ENCODE measurements around the gene IGF1R. TPM values are rescaled to one million over a fixed set of nuclear protein-coding genes. Genes with fewer than 3 reads are reported as not detected.

The IGF1R gene
- total RNA-seq, 3 donors from 2014 or later, result 34.7 to 65.2 (median 47.7) TPM

DNA sequence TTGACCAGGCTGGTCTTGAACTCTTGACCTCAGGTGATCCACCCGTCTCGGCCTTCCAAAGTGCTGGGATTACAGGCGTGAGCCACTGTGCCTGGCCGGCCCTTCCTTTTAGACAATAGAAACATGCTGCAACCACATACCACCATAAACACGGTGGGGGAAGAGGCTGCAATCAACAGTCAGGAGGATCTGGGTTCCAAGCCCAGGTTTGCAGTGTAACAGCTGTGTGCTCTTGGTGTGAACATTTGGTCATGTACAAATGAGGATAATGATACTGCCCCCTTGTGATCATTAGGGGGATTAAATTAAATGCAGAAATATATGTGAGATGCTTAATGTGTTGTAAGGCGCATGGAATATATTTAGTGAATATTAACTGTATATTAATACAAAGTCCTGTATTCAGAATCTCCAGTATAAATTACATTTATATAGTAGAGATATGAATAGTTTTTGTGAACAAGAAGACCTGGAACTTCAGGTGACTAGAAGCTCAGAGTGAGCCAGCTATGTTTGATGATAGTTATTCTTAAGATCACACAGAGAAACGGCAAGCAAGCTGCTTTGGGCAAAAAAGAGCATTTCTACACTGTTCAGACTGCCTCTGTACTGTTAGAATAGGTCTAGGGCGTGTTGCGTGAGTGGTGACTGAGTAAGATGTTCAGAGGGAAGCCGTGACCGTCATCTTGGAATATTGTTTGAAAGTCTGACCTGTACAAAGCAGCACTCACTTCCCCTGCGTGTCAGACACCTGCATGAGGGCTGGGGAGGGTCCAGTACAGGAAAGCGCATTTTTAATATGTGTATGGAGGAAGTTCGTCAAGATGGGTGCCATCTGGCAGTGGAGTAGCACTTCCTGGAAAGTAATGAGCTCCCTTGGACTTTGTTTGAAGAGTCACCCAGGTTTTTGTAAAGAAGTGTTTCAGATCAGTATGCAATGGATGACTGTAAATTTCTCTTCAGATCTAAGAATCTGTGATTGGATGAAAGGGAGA is 233.5 kb downstream of the IGF1R start:
- Histone ChIP-seq H3K4me1 (ENCODE audit: low read depth) (no peaks in the 10 kb centered on the region), H3K4me3 (no peak overlapping the region), H3K36me3 (ENCODE audit: low read depth) (no peaks in the 10 kb centered on the region), H3K9me3 (no peaks in the 10 kb centered on the region)
- ATAC-seq (peak; percentile 63), DNase-seq (no peak)
- TF ChIP-seq, protein P1, sequence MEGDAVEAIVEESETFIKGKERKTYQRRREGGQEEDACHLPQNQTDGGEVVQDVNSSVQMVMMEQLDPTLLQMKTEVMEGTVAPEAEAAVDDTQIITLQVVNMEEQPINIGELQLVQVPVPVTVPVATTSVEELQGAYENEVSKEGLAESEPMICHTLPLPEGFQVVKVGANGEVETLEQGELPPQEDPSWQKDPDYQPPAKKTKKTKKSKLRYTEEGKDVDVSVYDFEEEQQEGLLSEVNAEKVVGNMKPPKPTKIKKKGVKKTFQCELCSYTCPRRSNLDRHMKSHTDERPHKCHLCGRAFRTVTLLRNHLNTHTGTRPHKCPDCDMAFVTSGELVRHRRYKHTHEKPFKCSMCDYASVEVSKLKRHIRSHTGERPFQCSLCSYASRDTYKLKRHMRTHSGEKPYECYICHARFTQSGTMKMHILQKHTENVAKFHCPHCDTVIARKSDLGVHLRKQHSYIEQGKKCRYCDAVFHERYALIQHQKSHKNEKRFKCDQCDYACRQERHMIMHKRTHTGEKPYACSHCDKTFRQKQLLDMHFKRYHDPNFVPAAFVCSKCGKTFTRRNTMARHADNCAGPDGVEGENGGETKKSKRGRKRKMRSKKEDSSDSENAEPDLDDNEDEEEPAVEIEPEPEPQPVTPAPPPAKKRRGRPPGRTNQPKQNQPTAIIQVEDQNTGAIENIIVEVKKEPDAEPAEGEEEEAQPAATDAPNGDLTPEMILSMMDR (IDR thresholded peaks at IDR 0.05), result peak; percentile 18
- intact Hi-C loops (cut with DNase I, micrococcal nuclease), result no loop called here

DNA sequence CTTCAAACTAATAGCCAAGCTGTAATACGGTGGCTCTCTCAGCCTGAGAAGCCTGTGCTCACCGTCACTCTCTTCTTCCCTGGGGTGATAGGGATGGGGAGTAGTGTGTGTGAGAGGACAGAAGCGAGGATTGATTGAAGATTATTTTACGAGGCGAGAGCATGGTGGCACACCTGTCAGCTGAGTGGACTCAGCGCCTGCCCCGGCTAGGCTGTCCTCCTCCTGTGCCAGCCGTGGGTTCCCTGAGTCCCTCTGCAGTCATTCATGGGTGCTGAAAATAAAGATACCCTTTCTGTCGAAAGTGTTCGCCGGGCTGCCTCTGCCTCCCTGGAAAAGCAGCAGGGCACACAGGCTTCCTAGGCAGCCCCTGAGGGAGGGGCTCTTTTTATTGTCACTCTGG is 235.1 kb downstream of the IGF1R start:
- ATAC-seq, result no peak
- intact Hi-C loops (cut with DNase I, micrococcal nuclease), result no loop called here
- H3K4me1 ChIP-seq (ENCODE audit: low read depth), result no peaks in the 10 kb centered on the region

DNA sequence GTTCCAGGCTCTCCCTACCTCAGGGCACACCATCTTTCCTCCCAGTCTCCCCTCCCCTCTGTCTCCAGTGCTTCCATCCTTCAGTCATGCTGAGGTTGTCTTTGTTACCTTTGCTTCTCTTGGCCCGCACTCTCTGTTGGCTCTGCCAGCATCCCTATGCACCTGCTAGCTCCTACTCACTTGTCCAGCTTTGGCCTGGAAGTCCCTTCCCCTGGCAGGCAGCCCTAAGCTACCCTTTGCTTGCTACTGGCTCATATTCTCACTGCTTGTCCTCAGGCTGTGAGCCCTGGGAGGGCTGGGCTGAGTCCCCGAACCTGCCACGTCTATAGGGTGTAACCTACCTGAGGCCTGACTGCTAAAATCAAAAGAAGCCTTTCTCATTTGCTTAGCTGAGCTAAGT is 236.6 kb downstream of the IGF1R start:
- intact Hi-C loops (cut with DNase I, micrococcal nuclease), result no loop called here
- ATAC-seq (no peak), DNase-seq (no peak)
- H3K4me1 ChIP-seq (ENCODE audit: low read depth), result no peaks in the 10 kb centered on the region
- H3K4me3 ChIP-seq, result no peak overlapping the region
- H3K9me3 ChIP-seq, result no peaks in the 10 kb centered on the region
- H3K36me3 ChIP-seq (ENCODE audit: low read depth), result no peaks in the 10 kb centered on the region
- TF ChIP-seq, protein P1 (IDR thresholded peaks at IDR 0.05), result no peak

More for the DNA sequence above, 235.1 kb downstream of the IGF1R start:
- TF ChIP-seq, protein P1 (IDR thresholded peaks at IDR 0.05), result no peak
- no peak for DNase-seq
- Histone ChIP-seq H3K9me3 (no peaks in the 10 kb centered on the region), H3K36me3 (ENCODE audit: low read depth) (no peaks in the 10 kb centered on the region), H3K4me3 (no peak overlapping the region)

DNA sequence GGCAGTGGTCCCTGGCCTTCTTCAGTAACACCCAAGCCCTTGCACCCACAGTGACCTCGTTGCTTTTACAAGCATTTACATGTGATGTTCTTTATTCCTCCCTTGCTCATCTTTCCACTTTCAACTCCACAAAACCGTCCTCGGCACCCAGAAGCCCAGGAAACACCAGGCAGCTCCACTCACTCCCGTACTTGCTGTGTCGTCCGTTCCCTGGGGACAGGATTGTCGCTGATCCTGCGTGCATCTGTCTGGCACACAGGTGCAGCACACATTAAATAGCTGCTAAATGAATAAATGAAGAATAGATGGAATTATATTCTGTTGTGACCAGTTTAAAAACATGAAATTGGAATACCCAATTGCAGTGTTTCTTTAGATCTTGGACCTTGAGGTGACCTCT is 239.6 kb downstream of the IGF1R start:
- no peaks in the 10 kb centered on the region for H3K4me1 ChIP-seq (ENCODE audit: low read depth)
- no peaks in the 10 kb centered on the region for H3K36me3 ChIP-seq (ENCODE audit: low read depth)
- no peak for ATAC-seq
- TF ChIP-seq, protein P1 (IDR thresholded peaks at IDR 0.05), result no peak
- no peak for DNase-seq
- no peak overlapping the region for H3K4me3 ChIP-seq
- no peaks in the 10 kb centered on the region for H3K9me3 ChIP-seq
- intact Hi-C loops (cut with DNase I, micrococcal nuclease), result no loop called here

DNA sequence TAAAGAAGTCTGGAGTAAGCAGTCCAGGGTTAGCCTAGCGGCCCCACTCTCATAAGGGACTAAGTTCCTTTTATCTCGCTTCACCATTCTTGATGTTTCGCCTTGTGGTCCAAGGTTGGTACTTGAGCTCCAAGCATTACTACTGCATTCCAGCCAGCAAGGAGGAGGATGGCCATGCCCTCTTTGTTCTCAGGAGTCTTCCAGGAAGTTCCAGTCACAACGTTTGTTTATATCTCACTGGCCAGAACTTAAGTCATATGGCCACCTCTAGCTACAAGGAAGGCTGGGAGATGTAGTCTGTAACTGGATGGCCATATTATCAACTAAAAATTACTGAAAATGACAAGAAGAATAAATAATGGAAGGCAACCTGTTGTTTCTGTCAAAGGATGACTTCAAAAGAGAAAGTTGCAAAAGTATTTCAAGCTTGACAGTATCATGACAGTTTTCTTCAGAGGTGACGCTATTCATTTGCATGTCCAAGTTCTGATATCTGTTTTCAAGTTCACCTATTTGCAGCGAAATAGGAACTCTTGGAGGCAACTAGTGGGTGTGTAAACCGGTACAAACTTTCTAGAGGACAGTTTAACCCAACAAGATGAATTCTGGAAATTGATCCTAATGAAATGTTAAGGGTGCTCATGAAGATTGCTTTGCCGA is 240.6 kb downstream of the IGF1R start:
- Histone ChIP-seq H3K9me3 (no peaks in the 10 kb centered on the region), H3K4me1 (ENCODE audit: low read depth) (no peaks in the 10 kb centered on the region), H3K36me3 (ENCODE audit: low read depth) (no peaks in the 10 kb centered on the region), H3K4me3 (no peak overlapping the region)
- DNase-seq (peak in 1 of 3 donors; percentile 26), ATAC-seq (peak; percentile 79)
- intact Hi-C loops (cut with DNase I, micrococcal nuclease), result no loop called here
- TF ChIP-seq, protein P1 (IDR thresholded peaks at IDR 0.05), result no peak
